OCI-LY1 (cell line): ENCODE results near the gene JUP.

Source experiments
- H2AFZ ChIP-seq: fragments of 200-600 bp; sonication (generic), shearing (Covaris generic); 2 replicates; pipeline ENCODE4 v1.6.0; 2014; ENCODE audit warnings: antibody characterized with exemption, mild to moderate bottlenecking, low read length
- H3F3A ChIP-seq: fragments of 200-600 bp; sonication (generic), shearing (Covaris generic); 2 replicates; pipeline ENCODE4 v1.6.0; 2014; ENCODE audit warnings: mild to moderate bottlenecking, antibody characterized with exemption, low read length, moderate library complexity; ENCODE audit not compliant: insufficient read depth
- H3K27ac ChIP-seq: fragments of 200-600 bp; sonication (generic); 2 replicates; pipeline ENCODE4 v1.5.1; 2014; ENCODE audit warnings: low read length, mixed run types, mild to moderate bottlenecking, low read depth; ENCODE audit not compliant: poor library complexity, severe bottlenecking
- H3K27me3 ChIP-seq: fragments of 200-600 bp; sonication (generic); 2 replicates; pipeline ENCODE4 v1.6.0; 2014; ENCODE audit warnings: antibody characterized with exemption, mild to moderate bottlenecking, low read length, moderate library complexity; ENCODE audit not compliant: insufficient read depth
- H3K36me3 ChIP-seq: fragments of 200-600 bp; sonication (generic); 2 replicates; pipeline ENCODE4 v1.6.1; 2014; ENCODE audit warnings: mild to moderate bottlenecking, antibody characterized with exemption, low read length, moderate library complexity, mixed read lengths; ENCODE audit not compliant: insufficient read depth
- H3K4me1 ChIP-seq: fragments of 200-600 bp; sonication (generic); 2 replicates; pipeline ENCODE4 v1.5.1; 2014; ENCODE audit warnings: mild to moderate bottlenecking, low read length, moderate library complexity; ENCODE audit not compliant: insufficient read depth, severe bottlenecking
- H3K4me2 ChIP-seq: fragments of 200-600 bp; sonication (generic), shearing (Covaris generic); 2 replicates; pipeline ENCODE4 v1.6.1; 2014; ENCODE audit warnings: low read length
- H3K4me3 ChIP-seq: fragments of 200-600 bp; sonication (generic); 2 replicates; pipeline ENCODE4 v1.5.1; 2014; ENCODE audit warnings: low read length, low read depth, mild to moderate bottlenecking, mixed read lengths; ENCODE audit not compliant: poor library complexity, severe bottlenecking
- H3K79me2 ChIP-seq: fragments of 200-600 bp; shearing (Covaris generic); 2 replicates; pipeline ENCODE4 v1.6.1; 2016; ENCODE audit warnings: mixed run types, low read length, mixed read lengths; ENCODE audit not compliant: insufficient read depth
- H3K9ac ChIP-seq: fragments of 200-600 bp; sonication (generic), shearing (Covaris generic); 2 replicates; pipeline ENCODE4 v1.6.1; 2014; ENCODE audit warnings: mild to moderate bottlenecking, low read length, mixed read lengths
- H3K9me2 ChIP-seq: fragments of 200-600 bp; sonication (generic), shearing (Covaris generic); 2 replicates; pipeline ENCODE4 v1.6.1; 2014; ENCODE audit warnings: low read depth, mild to moderate bottlenecking, low read length, mixed read lengths
- H3K9me3 ChIP-seq: fragments of 200-600 bp; shearing (Covaris generic); 2 replicates; pipeline ENCODE4 v1.6.1; 2014; ENCODE audit warnings: low read length, mixed read lengths
- H4K20me1 ChIP-seq: fragments of 200-600 bp; sonication (generic), shearing (Covaris generic); 2 replicates; pipeline ENCODE4 v1.6.0; 2016; ENCODE audit warnings: mild to moderate bottlenecking, low read length; ENCODE audit not compliant: insufficient read depth
- EZH2 ChIP-seq: fragments of 200-600 bp; sonication (generic), shearing (Covaris generic); IDR thresholded peaks from 2 replicates; pipeline ENCODE4 v1.8.0; 2017; ENCODE audit warnings: borderline replicate concordance, mixed run types, mild to moderate bottlenecking, antibody characterized with exemption, low read length, moderate library complexity, mixed read lengths
- TF ChIP-seq, protein P1 (sequence below): fragments of 200-600 bp; sonication (generic), shearing (Covaris generic); IDR thresholded peaks from 2 replicates; pipeline ENCODE4 v1.5.1; 2017; ENCODE audit warnings: mild to moderate bottlenecking, antibody characterized with exemption, low read length, moderate library complexity, mixed read lengths

JUP gene

DNA sequence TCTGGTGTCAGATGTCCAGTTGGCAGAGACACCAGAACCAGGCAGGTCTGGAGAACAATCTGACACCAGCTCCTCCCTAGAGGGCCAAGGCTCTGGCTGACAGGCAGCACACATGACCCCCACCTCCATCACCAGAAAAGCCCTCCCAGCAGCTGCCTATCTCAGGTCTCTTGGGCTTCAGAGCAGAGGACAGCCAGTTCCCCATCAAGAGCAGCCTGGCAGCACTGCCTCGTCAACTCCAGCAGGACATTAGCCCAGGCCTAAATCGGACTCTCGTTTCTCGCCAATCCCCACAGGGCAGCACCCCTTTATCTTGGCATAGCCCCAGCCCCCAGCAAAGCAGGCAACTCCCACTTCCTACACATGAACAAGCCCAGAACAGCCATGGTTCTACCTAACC, 4.4 kb downstream of the JUP start:
- no peak overlapping the region for H2AFZ ChIP-seq
- H4K20me1 ChIP-seq = no peaks in the 10 kb centered on the region
- H3K4me1 ChIP-seq = peaks cover 16% of the 10 kb centered on the region
- no peak overlapping the region for H3K27ac ChIP-seq
- H3K9me3 ChIP-seq = no peaks in the 10 kb centered on the region
- no peaks in the 10 kb centered on the region for H3K9me2 ChIP-seq
- TF ChIP-seq, protein P1, sequence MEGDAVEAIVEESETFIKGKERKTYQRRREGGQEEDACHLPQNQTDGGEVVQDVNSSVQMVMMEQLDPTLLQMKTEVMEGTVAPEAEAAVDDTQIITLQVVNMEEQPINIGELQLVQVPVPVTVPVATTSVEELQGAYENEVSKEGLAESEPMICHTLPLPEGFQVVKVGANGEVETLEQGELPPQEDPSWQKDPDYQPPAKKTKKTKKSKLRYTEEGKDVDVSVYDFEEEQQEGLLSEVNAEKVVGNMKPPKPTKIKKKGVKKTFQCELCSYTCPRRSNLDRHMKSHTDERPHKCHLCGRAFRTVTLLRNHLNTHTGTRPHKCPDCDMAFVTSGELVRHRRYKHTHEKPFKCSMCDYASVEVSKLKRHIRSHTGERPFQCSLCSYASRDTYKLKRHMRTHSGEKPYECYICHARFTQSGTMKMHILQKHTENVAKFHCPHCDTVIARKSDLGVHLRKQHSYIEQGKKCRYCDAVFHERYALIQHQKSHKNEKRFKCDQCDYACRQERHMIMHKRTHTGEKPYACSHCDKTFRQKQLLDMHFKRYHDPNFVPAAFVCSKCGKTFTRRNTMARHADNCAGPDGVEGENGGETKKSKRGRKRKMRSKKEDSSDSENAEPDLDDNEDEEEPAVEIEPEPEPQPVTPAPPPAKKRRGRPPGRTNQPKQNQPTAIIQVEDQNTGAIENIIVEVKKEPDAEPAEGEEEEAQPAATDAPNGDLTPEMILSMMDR = no peak
- no peak for TF ChIP-seq EZH2
- no peak overlapping the region for H3K4me2 ChIP-seq
- H3F3A ChIP-seq = no peaks in the 10 kb centered on the region
- H3K36me3 ChIP-seq = no peaks in the 10 kb centered on the region
- no peak overlapping the region for H3K9ac ChIP-seq
- no peaks in the 10 kb centered on the region for H3K79me2 ChIP-seq
- H3K27me3 ChIP-seq = no peaks in the 10 kb centered on the region; the same call in 1 of the 2 replicates
- no peak overlapping the region for H3K4me3 ChIP-seq

DNA sequence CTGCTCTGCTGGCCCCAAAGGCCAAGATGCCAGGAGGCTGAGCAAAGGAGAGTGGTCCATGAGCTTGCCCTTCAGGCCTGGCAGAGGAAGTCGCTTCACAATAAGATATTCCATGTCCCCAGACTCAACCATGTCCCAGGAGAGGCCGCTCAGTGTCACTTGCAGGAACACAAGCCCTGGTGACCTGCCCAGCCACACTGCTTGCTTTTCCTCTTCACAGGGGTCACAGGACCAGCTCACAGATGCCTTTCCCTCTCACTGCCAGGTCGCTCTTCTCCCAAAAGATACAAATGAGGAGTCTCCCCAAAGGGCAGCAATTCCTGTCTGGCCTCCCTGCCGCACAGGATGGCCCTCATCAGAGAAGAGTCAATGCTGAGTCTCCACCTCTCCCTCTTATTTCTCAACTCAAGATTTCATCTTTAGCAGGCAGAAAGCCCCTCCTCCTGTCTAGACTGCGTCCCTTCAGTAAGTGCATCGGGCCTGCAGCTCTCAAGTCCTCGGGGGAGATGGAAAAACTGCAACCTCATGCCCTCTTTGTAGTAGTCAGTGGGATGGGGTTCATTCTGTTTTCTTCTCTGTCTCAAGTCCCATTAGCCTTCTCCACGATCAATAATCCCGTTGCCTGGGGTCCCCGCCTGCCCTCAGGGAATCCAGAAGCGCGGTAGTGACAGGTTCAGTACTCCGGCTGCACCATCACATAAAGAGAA, 5.0 kb downstream of the JUP start:
- Histone ChIP-seq H3K36me3 (no peaks in the 10 kb centered on the region), H3F3A (no peaks in the 10 kb centered on the region), H3K9me3 (no peaks in the 10 kb centered on the region), H3K79me2 (no peaks in the 10 kb centered on the region), H3K27ac (no peak overlapping the region), H2AFZ (no peak overlapping the region), H3K4me3 (no peak overlapping the region), H3K4me1 (peaks cover 16% of the 10 kb centered on the region), H4K20me1 (no peaks in the 10 kb centered on the region), H3K9ac (no peak overlapping the region), H3K4me2 (no peak overlapping the region), H3K27me3 (no peaks in the 10 kb centered on the region; the same call in 1 of the 2 replicates), H3K9me2 (no peaks in the 10 kb centered on the region)
- TF ChIP-seq EZH2 = no peak
- TF ChIP-seq, protein P1 = no peak

DNA sequence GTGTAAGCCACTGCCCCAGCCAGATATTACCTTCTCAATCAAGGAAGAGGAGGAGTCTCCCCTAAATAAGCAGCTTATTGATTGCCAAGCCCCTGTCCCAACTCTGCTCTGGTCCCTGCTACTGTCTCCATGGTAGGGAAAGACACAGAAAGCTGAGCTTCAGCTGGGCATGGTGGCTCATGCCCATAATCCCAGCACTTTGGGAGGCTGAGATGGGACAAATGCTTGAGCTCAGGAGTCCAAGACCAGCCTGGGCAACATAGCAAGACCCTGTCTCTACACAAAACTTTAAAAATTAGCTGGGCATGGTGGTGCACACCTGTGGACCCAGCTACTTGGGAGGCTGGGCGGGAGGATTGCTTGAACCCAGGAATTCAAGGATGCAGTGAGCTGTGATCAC, 6.6 kb downstream of the JUP start:
- no peak overlapping the region for H3K9ac ChIP-seq
- H3K4me1 ChIP-seq = peaks cover 4% of the 10 kb centered on the region
- no peak overlapping the region for H3K4me3 ChIP-seq
- H3K4me2 ChIP-seq = no peak overlapping the region
- H3K9me3 ChIP-seq = no peaks in the 10 kb centered on the region
- H2AFZ ChIP-seq = no peak overlapping the region
- no peak for TF ChIP-seq EZH2
- TF ChIP-seq, protein P1 = no peak
- H3K36me3 ChIP-seq = no peaks in the 10 kb centered on the region
- H3F3A ChIP-seq = no peaks in the 10 kb centered on the region
- no peaks in the 10 kb centered on the region; the same call in 1 of the 2 replicates for H3K27me3 ChIP-seq
- no peaks in the 10 kb centered on the region for H4K20me1 ChIP-seq
- H3K9me2 ChIP-seq = no peaks in the 10 kb centered on the region
- H3K79me2 ChIP-seq = no peaks in the 10 kb centered on the region
- H3K27ac ChIP-seq = no peak overlapping the region
